C4-2B (cell line): ENCODE measurements around the gene C5AR1.
"Not testable (repeated sequence)": the region's sequence is repeated elsewhere in the genome, so short reads cannot be mapped to it uniquely, and the experiment has no call there.

Source experiments
- CTCF ChIP-seq: fragments of 450-650 bp; conservative IDR thresholded peaks from 2 replicates; pipeline ENCODE4 v1.5.1; 2017; ENCODE audit warnings: mild to moderate bottlenecking
- ZFX ChIP-seq: fragments of 450-650 bp; IDR thresholded peaks from 2 replicates; pipeline ENCODE4 v1.6.1; 2017

GRCh38 chr19:47276513-47276912 lies 33.1 kb upstream of the C5AR1 start:
- not testable (repeated sequence) for TF ChIP-seq CTCF, ZFX
